WTC11 (cell line): ENCODE measurements around the gene NR1I3.

Experiments
- ATF6 ChIP-seq: sonication (generic); formaldehyde crosslinking; IDR thresholded peaks from 2 replicates; pipeline ENCODE4 v1.8.1; 2023; ENCODE audit warnings: mild to moderate bottlenecking, missing genetic modification reagents
- FOXP1 ChIP-seq: sonication (generic); formaldehyde crosslinking; IDR thresholded peaks from 2 replicates; pipeline ENCODE4 v1.8.0; 2022; ENCODE audit warnings: missing genetic modification reagents, mild to moderate bottlenecking, moderate library complexity, borderline replicate concordance
- JAZF1 ChIP-seq: fragments of 250-450 bp; sonication (Bioruptor Pico); IDR thresholded peaks from 2 replicates; pipeline ENCODE4 v1.9.0; 2021; ENCODE audit warnings: moderate library complexity, mild to moderate bottlenecking, inconsistent platforms
- JUN ChIP-seq: sonication (generic); formaldehyde crosslinking; IDR thresholded peaks from 2 replicates; pipeline ENCODE4 v1.8.0; 2023; ENCODE audit warnings: mild to moderate bottlenecking, missing genetic modification reagents
- NR2C2 ChIP-seq: sonication (generic); formaldehyde crosslinking; IDR thresholded peaks from 2 replicates; pipeline ENCODE4 v1.8.0; 2022; ENCODE audit warnings: mild to moderate bottlenecking, missing genetic modification reagents
- RORB ChIP-seq: fragments of 250-450 bp; sonication (Bioruptor Pico); IDR thresholded peaks from 2 replicates; pipeline ENCODE4 v1.9.0; 2021; ENCODE audit warnings: mild to moderate bottlenecking
- SP1 ChIP-seq: sonication (generic); formaldehyde crosslinking; conservative IDR thresholded peaks from 2 replicates; pipeline ENCODE4 v1.8.1; 2022; ENCODE audit warnings: missing genetic modification reagents
- TEAD4 ChIP-seq: sonication (generic); formaldehyde crosslinking; IDR thresholded peaks from 2 replicates; pipeline ENCODE4 v1.8.0; 2022; ENCODE audit warnings: mild to moderate bottlenecking, missing genetic modification reagents
- ZNF317 ChIP-seq: sonication (generic); formaldehyde crosslinking; IDR thresholded peaks from 2 replicates; pipeline ENCODE4 v1.8.1; 2023; ENCODE audit warnings: low read depth, mild to moderate bottlenecking, moderate library complexity, missing genetic modification reagents, borderline replicate concordance
- TF ChIP-seq, protein P1 (sequence below): fragments of 200-600 bp; IDR thresholded peaks from 2 replicates; pipeline ENCODE4 v1.8.0; 2022; ENCODE audit warnings: antibody characterized with exemption
- TF ChIP-seq, protein P2 (sequence below): sonication (generic); formaldehyde crosslinking; IDR thresholded peaks from 2 replicates; pipeline ENCODE4 v1.8.0; 2022; ENCODE audit warnings: mild to moderate bottlenecking, missing genetic modification reagents

DNA sequence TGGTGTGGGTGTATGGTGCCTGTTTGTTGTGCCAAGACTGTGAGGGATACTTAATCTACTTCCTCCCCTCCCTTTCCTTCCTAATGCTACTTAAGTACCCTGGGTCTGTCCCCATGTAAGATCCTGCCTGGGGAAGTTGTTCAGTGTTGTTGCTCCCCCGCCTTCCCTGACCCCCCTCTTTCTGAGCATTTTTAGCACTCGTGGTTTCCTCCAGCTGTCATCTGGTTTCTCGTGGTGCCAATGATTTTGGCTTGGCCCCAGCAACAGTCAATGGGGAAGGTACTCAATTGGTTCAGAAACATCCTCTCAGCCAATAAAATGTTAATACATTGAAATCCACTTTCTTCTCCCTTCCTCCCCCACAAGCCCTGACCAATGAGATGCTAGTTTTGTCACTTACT, 52.7 kb downstream of the NR1I3 start:
- TF ChIP-seq, protein P1, sequence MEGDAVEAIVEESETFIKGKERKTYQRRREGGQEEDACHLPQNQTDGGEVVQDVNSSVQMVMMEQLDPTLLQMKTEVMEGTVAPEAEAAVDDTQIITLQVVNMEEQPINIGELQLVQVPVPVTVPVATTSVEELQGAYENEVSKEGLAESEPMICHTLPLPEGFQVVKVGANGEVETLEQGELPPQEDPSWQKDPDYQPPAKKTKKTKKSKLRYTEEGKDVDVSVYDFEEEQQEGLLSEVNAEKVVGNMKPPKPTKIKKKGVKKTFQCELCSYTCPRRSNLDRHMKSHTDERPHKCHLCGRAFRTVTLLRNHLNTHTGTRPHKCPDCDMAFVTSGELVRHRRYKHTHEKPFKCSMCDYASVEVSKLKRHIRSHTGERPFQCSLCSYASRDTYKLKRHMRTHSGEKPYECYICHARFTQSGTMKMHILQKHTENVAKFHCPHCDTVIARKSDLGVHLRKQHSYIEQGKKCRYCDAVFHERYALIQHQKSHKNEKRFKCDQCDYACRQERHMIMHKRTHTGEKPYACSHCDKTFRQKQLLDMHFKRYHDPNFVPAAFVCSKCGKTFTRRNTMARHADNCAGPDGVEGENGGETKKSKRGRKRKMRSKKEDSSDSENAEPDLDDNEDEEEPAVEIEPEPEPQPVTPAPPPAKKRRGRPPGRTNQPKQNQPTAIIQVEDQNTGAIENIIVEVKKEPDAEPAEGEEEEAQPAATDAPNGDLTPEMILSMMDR = no peak
- TF ChIP-seq FOXP1 (CRISPR knock-in tag) = no peak
- TF ChIP-seq JUN = no peak
- TF ChIP-seq SP1 (CRISPR knock-in tag) = no peak
- TF ChIP-seq, protein P2, sequence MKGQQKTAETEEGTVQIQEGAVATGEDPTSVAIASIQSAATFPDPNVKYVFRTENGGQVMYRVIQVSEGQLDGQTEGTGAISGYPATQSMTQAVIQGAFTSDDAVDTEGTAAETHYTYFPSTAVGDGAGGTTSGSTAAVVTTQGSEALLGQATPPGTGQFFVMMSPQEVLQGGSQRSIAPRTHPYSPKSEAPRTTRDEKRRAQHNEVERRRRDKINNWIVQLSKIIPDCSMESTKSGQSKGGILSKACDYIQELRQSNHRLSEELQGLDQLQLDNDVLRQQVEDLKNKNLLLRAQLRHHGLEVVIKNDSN (CRISPR knock-in tag) = no peak
- TF ChIP-seq RORB (CRISPR knock-in tag) = no peak
- TF ChIP-seq TEAD4 = no peak
- no peak for TF ChIP-seq ZNF317
- TF ChIP-seq NR2C2 = no peak
- TF ChIP-seq JAZF1 = no peak
- no peak for TF ChIP-seq ATF6 (CRISPR knock-in tag)
